HepG2 (cell line): Measurements from ENCODE around the gene NME4. TPM values are rescaled to one million over a fixed set of nuclear protein-coding genes. Genes with fewer than 3 reads are reported as not detected.

Experiments
- ATF1 ChIP-seq: IDR thresholded peaks from 2 replicates; pipeline ENCODE4 v1.6.1; 2016; ENCODE audit warnings: mild to moderate bottlenecking, control low read depth
- DBP ChIP-seq: sonication (generic); formaldehyde crosslinking; IDR thresholded peaks from 2 replicates; pipeline ENCODE4 v1.4.0; 2020; ENCODE audit warnings: missing genetic modification reagents; ENCODE audit errors: not compliant biosample characterization
- ELF3 ChIP-seq: IDR thresholded peaks from 2 replicates; pipeline ENCODE4 v1.6.1; 2016; ENCODE audit warnings: missing genetic modification reagents, missing compliant biosample characterization
- GPN1 ChIP-seq: sonication (generic); formaldehyde crosslinking; IDR thresholded peaks from 2 replicates; pipeline ENCODE4 v1.5.1; 2020; ENCODE audit warnings: missing genetic modification reagents, borderline replicate concordance
- HIVEP1 ChIP-seq: sonication (generic); formaldehyde crosslinking; IDR thresholded peaks from 2 replicates; pipeline ENCODE4 v1.4.0; 2020; ENCODE audit warnings: mild to moderate bottlenecking, missing genetic modification reagents
- HNF4G ChIP-seq, 2 experiments: sonication (generic) in 1 of 2; formaldehyde crosslinking in 1 of 2; IDR thresholded peaks; 2 replicates each; pipeline versions ENCODE4 v1.4.0 to v1.6.1; 2011 to 2020; ENCODE audit warnings: borderline replicate concordance in 2 of 2, low read depth in 2 of 2, mild to moderate bottlenecking in 2 of 2, low read length in 1 of 2, missing genetic modification reagents in 1 of 2, moderate library complexity in 1 of 2
- HNRNPH1 ChIP-seq: fragments of 200-400 bp; formaldehyde crosslinking; optimal IDR thresholded peaks from 2 replicates; pipeline ENCODE3; 2017; ENCODE audit warnings: mild to moderate bottlenecking, low read depth, low read length
- IRX3 ChIP-seq: sonication (generic); formaldehyde crosslinking; IDR thresholded peaks from 2 replicates; pipeline ENCODE4 v1.8.1; 2023; ENCODE audit warnings: mild to moderate bottlenecking, low read depth, missing genetic modification reagents, borderline replicate concordance
- JARID2 ChIP-seq: sonication (generic); formaldehyde crosslinking; IDR thresholded peaks from 2 replicates; pipeline ENCODE4 v1.8.1; 2023; ENCODE audit warnings: missing genetic modification reagents, inconsistent platforms; ENCODE audit not compliant: insufficient replicate concordance
- KDM2A ChIP-seq: sonication (generic); formaldehyde crosslinking; IDR thresholded peaks from 2 replicates; pipeline ENCODE4 v1.4.0; 2020; ENCODE audit warnings: low read depth, missing genetic modification reagents, borderline replicate concordance
- YEATS2 ChIP-seq: sonication (generic); formaldehyde crosslinking; IDR thresholded peaks from 2 replicates; pipeline ENCODE4 v1.4.0; 2020; ENCODE audit warnings: missing genetic modification reagents, borderline replicate concordance
- ZFP62 ChIP-seq: sonication (generic); formaldehyde crosslinking; IDR thresholded peaks from 2 replicates; pipeline ENCODE4 v1.4.0; 2020; ENCODE audit warnings: missing genetic modification reagents
- ZNF230 ChIP-seq: sonication (generic); formaldehyde crosslinking; IDR thresholded peaks from 2 replicates; pipeline ENCODE4 v1.4.0; 2020; ENCODE audit warnings: mild to moderate bottlenecking, missing genetic modification reagents
- ZNF441 ChIP-seq: sonication (generic); formaldehyde crosslinking; IDR thresholded peaks from 2 replicates; pipeline ENCODE4 v1.7.0; 2021; ENCODE audit warnings: missing genetic modification reagents, borderline replicate concordance
- ZNF451 ChIP-seq: sonication (generic); formaldehyde crosslinking; IDR thresholded peaks from 2 replicates; pipeline ENCODE4 v1.5.0; 2020; ENCODE audit warnings: mild to moderate bottlenecking, missing genetic modification reagents
- ZNF468 ChIP-seq: sonication (generic); formaldehyde crosslinking; IDR thresholded peaks from 2 replicates; pipeline ENCODE4 v1.8.0; 2022; ENCODE audit warnings: mild to moderate bottlenecking, moderate library complexity, missing genetic modification reagents
- ZNF530 ChIP-seq: sonication (generic); formaldehyde crosslinking; IDR thresholded peaks from 2 replicates; pipeline ENCODE4 v1.5.0; 2020; ENCODE audit warnings: low read depth, mild to moderate bottlenecking, missing genetic modification reagents
- ZNF550 ChIP-seq: sonication (generic); formaldehyde crosslinking; IDR thresholded peaks from 2 replicates; pipeline ENCODE4 v1.4.0; 2020; ENCODE audit warnings: mild to moderate bottlenecking, missing genetic modification reagents, borderline replicate concordance
- ZNF83 ChIP-seq: sonication (generic); formaldehyde crosslinking; IDR thresholded peaks from 2 replicates; pipeline ENCODE4 v1.4.0; 2020; ENCODE audit warnings: missing genetic modification reagents, mild to moderate bottlenecking, borderline replicate concordance
- polyA plus RNA-seq, 8 experiments: library from polyadenylated mRNA; depleted of rRNA in 3 of 8; stranded (reverse) in 7 of 8; unstranded in 1 of 8; fragments of >200 nt; fragmentation: Illumina TruSeq in 4 of 8; extraction: Trizol in 4 of 8; gene quantifications; 2 replicates each; pipeline versions ENCODE4 v1.2.1 to v1.2.3, GENCODE V29; 2011 to 2016; ENCODE audit warnings: low read depth in 4 of 8, missing spikeins in 1 of 8, mixed read lengths in 1 of 8; ENCODE audit not compliant: insufficient read depth in 1 of 8
- total RNA-seq, 5 experiments: library from RNA; depleted of rRNA; stranded (reverse); fragments of >200 nt; fragmentation: Illumina TruSeq; extraction: Trizol; gene quantifications; 2 replicates each; pipeline ENCODE4 v1.2.3, GENCODE V29; 2016; ENCODE audit warnings: low read depth in 1 of 5
- TF ChIP-seq, protein P1 (sequence below): sonication (generic); formaldehyde crosslinking; IDR thresholded peaks from 2 replicates; pipeline ENCODE4 v1.8.0; 2022; ENCODE audit warnings: missing genetic modification reagents, mild to moderate bottlenecking, inconsistent platforms, borderline replicate concordance
- TF ChIP-seq, protein P2 (sequence below): sonication (generic); formaldehyde crosslinking; IDR thresholded peaks from 2 replicates; pipeline ENCODE4 v1.4.0; 2020; ENCODE audit warnings: mild to moderate bottlenecking, missing genetic modification reagents
- TF ChIP-seq, protein P3 (sequence below): sonication (generic); formaldehyde crosslinking; IDR thresholded peaks from 2 replicates; pipeline ENCODE4 v1.8.0; 2022; ENCODE audit warnings: low read depth, missing genetic modification reagents
- TF ChIP-seq, protein P4 (sequence below): sonication (generic); formaldehyde crosslinking; IDR thresholded peaks from 2 replicates; pipeline ENCODE4 v1.5.0; 2020; ENCODE audit warnings: missing genetic modification reagents

NME4 gene
- total and polyA plus RNA-seq, 2 of the 13 experiments (the other 11 are each of a cell fraction or from before 2014, with no cell fraction given), result 121 to 263 TPM

DNA sequence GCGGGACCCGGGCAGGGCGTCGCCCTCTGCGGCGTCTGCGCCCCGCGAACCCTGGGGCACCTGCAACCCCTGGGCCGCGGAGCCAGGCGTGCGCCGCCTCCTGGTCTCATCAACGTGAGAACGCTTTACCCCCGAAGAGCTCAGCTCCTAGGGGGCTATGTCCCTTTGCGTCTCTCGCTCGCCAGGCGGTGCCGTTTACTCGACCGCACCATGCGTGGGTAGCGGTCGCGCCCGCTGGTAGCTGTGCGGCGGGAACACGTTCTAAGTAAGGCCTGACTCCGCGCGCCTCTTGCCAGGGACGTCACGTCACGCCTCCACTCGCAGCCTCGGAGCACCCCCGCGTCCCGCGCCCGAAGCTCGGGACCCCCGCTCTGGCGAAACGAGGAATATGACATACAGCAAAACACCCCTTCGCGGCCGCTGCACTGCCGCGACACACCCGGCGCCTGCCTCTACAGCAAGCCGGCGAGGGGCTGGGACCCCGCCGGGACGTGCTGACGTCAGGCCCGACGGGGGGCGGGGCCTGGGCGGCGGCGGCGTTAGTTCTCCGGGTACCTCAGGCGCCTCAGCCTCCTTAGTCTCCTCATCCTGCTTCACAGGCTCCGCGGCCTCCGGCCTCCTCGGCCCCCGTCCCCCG lies 28.2 kb downstream of the NME4 start, which contains the start of gene RAB11FIP3 (continued):
- TF ChIP-seq ZFP62 (no peak), GPN1 (no peak), DBP (CRISPR knock-in tag) (no peak), YEATS2 (CRISPR knock-in tag) (peak; percentile 56; the same call in 1 of the 2 replicates), ZNF230 (CRISPR knock-in tag) (peak; percentile 56; the same call in 1 of the 2 replicates), ZNF468 (CRISPR knock-in tag) (no peak), HNRNPH1 (no peak), ELF3 (peak; percentile 45; the same call in 1 of the 2 replicates), KDM2A (CRISPR knock-in tag) (peak; percentile 48), ZNF83 (CRISPR knock-in tag) (peak; percentile 86; the same call in 1 of the 2 replicates), ZNF530 (CRISPR knock-in tag) (no peak), ZNF550 (CRISPR knock-in tag) (peak; percentile 79; the same call in 1 of the 2 replicates), ZNF451 (CRISPR knock-in tag) (no peak; the same call in 1 of the 2 replicates), ZNF441 (CRISPR knock-in tag) (peak; percentile 33; the same call in 1 of the 2 replicates), IRX3 (CRISPR knock-in tag) (peak; percentile 23; the same call in 1 of the 2 replicates), HIVEP1 (CRISPR knock-in tag) (peak; percentile 88), HNF4G (IDR thresholded peaks at IDR 0.05; ENCODE audit: borderline replicate concordance, low read depth, low read length) (no peak), HNF4G (CRISPR knock-in tag; IDR thresholded peaks at IDR 0.05; ENCODE audit: borderline replicate concordance, low read depth) (no peak), JARID2 (CRISPR knock-in tag) (peak; percentile 83), ATF1 (CRISPR knock-in tag) (no peak)
- TF ChIP-seq, protein P1, sequence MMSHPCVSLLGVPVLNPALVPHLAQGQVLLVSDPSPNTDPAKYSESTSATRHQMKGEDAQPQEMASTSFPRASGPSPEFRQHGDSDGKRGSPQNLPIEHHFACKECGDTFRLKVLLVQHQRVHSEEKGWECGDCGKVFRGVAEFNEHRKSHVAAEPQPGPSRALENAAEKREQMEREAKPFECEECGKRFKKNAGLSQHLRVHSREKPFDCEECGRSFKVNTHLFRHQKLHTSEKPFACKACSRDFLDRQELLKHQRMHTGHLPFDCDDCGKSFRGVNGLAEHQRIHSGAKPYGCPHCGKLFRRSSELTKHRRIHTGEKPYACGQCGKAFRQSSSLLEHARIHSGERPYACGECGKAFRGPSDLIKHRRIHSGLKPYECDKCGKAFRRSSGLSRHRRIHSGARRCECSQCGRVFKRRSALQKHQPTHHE, result peak; percentile 49; the same call in 1 of the 2 replicates
- TF ChIP-seq, protein P2, sequence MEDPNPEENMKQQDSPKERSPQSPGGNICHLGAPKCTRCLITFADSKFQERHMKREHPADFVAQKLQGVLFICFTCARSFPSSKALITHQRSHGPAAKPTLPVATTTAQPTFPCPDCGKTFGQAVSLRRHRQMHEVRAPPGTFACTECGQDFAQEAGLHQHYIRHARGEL (CRISPR knock-in tag), result no peak
- TF ChIP-seq, protein P3, sequence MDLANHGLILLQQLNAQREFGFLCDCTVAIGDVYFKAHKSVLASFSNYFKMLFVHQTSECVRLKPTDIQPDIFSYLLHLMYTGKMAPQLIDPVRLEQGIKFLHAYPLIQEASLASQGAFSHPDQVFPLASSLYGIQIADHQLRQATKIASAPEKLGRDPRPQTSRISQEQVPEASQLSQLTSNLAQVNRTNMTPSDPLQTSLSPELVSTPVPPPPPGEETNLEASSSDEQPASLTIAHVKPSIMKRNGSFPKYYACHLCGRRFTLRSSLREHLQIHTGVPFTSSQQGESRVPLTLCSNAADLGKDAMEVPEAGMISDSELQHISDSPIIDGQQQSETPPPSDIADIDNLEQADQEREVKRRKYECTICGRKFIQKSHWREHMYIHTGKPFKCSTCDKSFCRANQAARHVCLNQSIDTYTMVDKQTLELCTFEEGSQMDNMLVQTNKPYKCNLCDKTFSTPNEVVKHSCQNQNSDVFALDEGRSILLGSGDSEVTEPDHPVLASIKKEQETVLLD (CRISPR knock-in tag), result no peak; the same call in 1 of the 2 replicates
- TF ChIP-seq, protein P4, sequence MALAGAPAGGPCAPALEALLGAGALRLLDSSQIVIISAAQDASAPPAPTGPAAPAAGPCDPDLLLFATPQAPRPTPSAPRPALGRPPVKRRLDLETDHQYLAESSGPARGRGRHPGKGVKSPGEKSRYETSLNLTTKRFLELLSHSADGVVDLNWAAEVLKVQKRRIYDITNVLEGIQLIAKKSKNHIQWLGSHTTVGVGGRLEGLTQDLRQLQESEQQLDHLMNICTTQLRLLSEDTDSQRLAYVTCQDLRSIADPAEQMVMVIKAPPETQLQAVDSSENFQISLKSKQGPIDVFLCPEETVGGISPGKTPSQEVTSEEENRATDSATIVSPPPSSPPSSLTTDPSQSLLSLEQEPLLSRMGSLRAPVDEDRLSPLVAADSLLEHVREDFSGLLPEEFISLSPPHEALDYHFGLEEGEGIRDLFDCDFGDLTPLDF, result peak; percentile 38; the same call in 1 of the 2 replicates
